K562 (cell line): ENCODE measurements around the gene EXOSC9. TPM values are rescaled to one million over a fixed set of nuclear protein-coding genes. Genes with fewer than 3 reads are reported as not detected.

Experiments used
- CGGBP1 ChIP-seq: fragments of 250-450 bp; sonication (Bioruptor Pico); IDR thresholded peaks from 2 replicates; pipeline ENCODE4 v1.9.0; 2021; ENCODE audit warnings: mild to moderate bottlenecking
- CTCFL ChIP-seq: IDR thresholded peaks from 2 replicates; pipeline ENCODE4 v1.6.1; 2011; ENCODE audit warnings: borderline replicate concordance, low read depth, mild to moderate bottlenecking, moderate library complexity, low read length; ENCODE audit not compliant: insufficient read depth, poor library complexity, severe bottlenecking
- E2F3 ChIP-seq: fragments of 250-450 bp; sonication (Bioruptor Pico); IDR thresholded peaks from 2 replicates; pipeline ENCODE4 v1.4.0; 2020; ENCODE audit warnings: mild to moderate bottlenecking
- EHMT2 ChIP-seq: fragments of 450-650 bp; IDR thresholded peaks from 2 replicates; pipeline ENCODE4 v1.6.1; 2018; ENCODE audit warnings: antibody characterized with exemption
- ETS2 ChIP-seq: IDR thresholded peaks from 2 replicates; pipeline ENCODE4 v1.6.1; 2016; ENCODE audit warnings: borderline replicate concordance, missing genetic modification characterization, mild to moderate bottlenecking, moderate library complexity, missing compliant biosample characterization; ENCODE audit not compliant: poor library complexity, severe bottlenecking
- FOXK1 ChIP-seq: sonication (generic); formaldehyde crosslinking; IDR thresholded peaks from 2 replicates; pipeline ENCODE4 v1.8.0; 2022; ENCODE audit warnings: missing genetic modification reagents, mild to moderate bottlenecking, borderline replicate concordance
- LCOR ChIP-seq: sonication (generic); formaldehyde crosslinking; IDR thresholded peaks from 2 replicates; pipeline ENCODE4 v1.8.0; 2022; ENCODE audit warnings: mild to moderate bottlenecking, missing genetic modification reagents
- MTA1 ChIP-seq: fragments of 450-650 bp; IDR thresholded peaks from 2 replicates; pipeline ENCODE4 v1.6.1; 2017; ENCODE audit warnings: borderline replicate concordance
- NELFE ChIP-seq: IDR thresholded peaks from 2 replicates; pipeline ENCODE4 v1.6.1; 2011; ENCODE audit warnings: mild to moderate bottlenecking; ENCODE audit not compliant: insufficient read depth, insufficient read length
- RCOR1 ChIP-seq, 2 experiments: IDR thresholded peaks; 2 replicates each; pipeline ENCODE4 v1.6.1; 2012; ENCODE audit warnings: low read depth in 2 of 2, low read length in 2 of 2, borderline replicate concordance in 1 of 2, improper control_type of control experiment in 1 of 2
- SMARCC2 ChIP-seq: fragments of 450-650 bp; IDR thresholded peaks from 2 replicates; pipeline ENCODE4 v1.6.1; 2017; ENCODE audit warnings: antibody characterized with exemption, moderate library complexity, mild to moderate bottlenecking, low read depth
- SNRNP70 ChIP-seq: fragments of 200-400 bp; formaldehyde crosslinking; optimal IDR thresholded peaks from 2 replicates; pipeline ENCODE3; 2017; ENCODE audit warnings: low read depth, low read length
- SRSF1 ChIP-seq: fragments of 200-400 bp; formaldehyde crosslinking; IDR thresholded peaks from 2 replicates; pipeline ENCODE4 v1.6.1; 2017; ENCODE audit warnings: mild to moderate bottlenecking, low read depth, low read length, moderate library complexity
- SRSF3 ChIP-seq: fragments of 200-400 bp; formaldehyde crosslinking; IDR thresholded peaks from 2 replicates; pipeline ENCODE4 v1.6.1; 2016; ENCODE audit warnings: mild to moderate bottlenecking, low read length, moderate library complexity; ENCODE audit not compliant: insufficient read depth
- UBTF ChIP-seq, 2 experiments: IDR thresholded peaks; 2 replicates each; pipeline ENCODE4 v1.6.1; 2012; ENCODE audit warnings: improper control_type of control experiment in 2 of 2, low read depth in 2 of 2, low read length in 2 of 2, borderline replicate concordance in 1 of 2
- ZC3H4 ChIP-seq: sonication (generic); formaldehyde crosslinking; IDR thresholded peaks from 2 replicates; pipeline ENCODE4 v1.9.0; 2021; ENCODE audit warnings: missing genetic modification reagents, borderline replicate concordance
- ZC3H8 ChIP-seq: fragments of 450-650 bp; IDR thresholded peaks from 2 replicates; pipeline ENCODE4 v1.6.1; 2017
- ZNF140 ChIP-seq: fragments of 250-450 bp; sonication (Bioruptor Pico); IDR thresholded peaks from 2 replicates; pipeline ENCODE4 v1.8.0; 2021; ENCODE audit warnings: moderate library complexity, mild to moderate bottlenecking, inconsistent platforms
- ZNF408 ChIP-seq: fragments of 250-450 bp; sonication (Bioruptor Pico); IDR thresholded peaks from 2 replicates; pipeline ENCODE4 v1.4.0; 2020; ENCODE audit warnings: low read depth, mild to moderate bottlenecking, moderate library complexity
- ZNF766 ChIP-seq: fragments of 200-800 bp; sonication (Bioruptor generic); conservative IDR thresholded peaks from 2 replicates; pipeline ENCODE4 v1.6.1; 2016; ENCODE audit warnings: missing genetic modification characterization, missing compliant biosample characterization
- polyA plus RNA-seq, 8 experiments: library from polyadenylated mRNA; depleted of rRNA in 4 of 8; stranded (reverse) in 5 of 8; unstranded in 3 of 8; fragments of >200 nt; fragmentation: Nextera tagmentation in 2 of 8; fragmentation: Illumina TruSeq in 1 of 8; extraction: Ambion mirVana in 2 of 8; extraction: Trizol in 1 of 8; gene quantifications; 2 replicates each; pipeline versions ENCODE4 v1.2.1 to v1.2.3, GENCODE V29; 2011 to 2014; ENCODE audit warnings: inconsistent platforms in 1 of 8, missing spikeins in 1 of 8
- total RNA-seq, 7 experiments: library from RNA; depleted of rRNA in 6 of 7; stranded (reverse); fragments of >200 nt in 6 of 7; fragmentation: Illumina TruSeq in 2 of 7; extraction: Trizol in 2 of 7; gene quantifications; 2 replicates each; pipeline versions ENCODE4 v1.2.1 to v1.2.3, GENCODE V29; 2011 to 2021; ENCODE audit warnings: low replicate concordance in 1 of 7
- TF ChIP-seq, protein P1 (sequence below): fragments of 250-450 bp; sonication (Bioruptor Pico); IDR thresholded peaks from 2 replicates; pipeline ENCODE4 v1.8.0; 2022; ENCODE audit warnings: inconsistent platforms, mild to moderate bottlenecking, moderate library complexity, borderline replicate concordance
- TF ChIP-seq, protein P2 (sequence below): conservative IDR thresholded peaks from 2 replicates; pipeline ENCODE4 v1.6.1; 2011; ENCODE audit warnings: low read depth, mild to moderate bottlenecking, low read length; ENCODE audit not compliant: control insufficient read depth

EXOSC9 gene
- total and polyA plus RNA-seq, 9 of the 15 experiments (the other 6 are each of a cell fraction or from before 2014, with no cell fraction given) = 64.7 to 166 (median 115) TPM

DNA sequence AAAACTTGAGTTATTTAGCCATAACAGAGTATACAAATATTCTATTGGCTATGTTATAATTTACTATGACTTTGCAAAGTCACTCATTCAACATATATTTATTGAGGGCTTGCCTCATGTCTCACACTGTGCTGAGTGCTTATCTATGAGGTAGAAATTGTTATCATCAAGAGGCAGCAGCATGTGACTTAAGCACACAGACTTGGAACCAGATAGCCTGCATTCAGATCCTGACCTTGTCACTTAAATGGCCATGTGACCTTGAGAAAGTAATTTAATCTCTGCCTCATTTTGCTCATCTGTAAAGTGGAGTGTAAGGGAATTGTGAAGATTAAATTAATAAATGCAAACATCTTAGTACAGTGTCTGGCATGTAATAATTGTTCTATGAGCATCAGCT, 10.1 kb upstream of the EXOSC9 start (continued):
- TF ChIP-seq ZNF766 (CRISPR knock-in tag) = peak; percentile 80
- no peak for TF ChIP-seq ZNF140 (CRISPR knock-in tag)
- no peak for TF ChIP-seq ZC3H4 (CRISPR knock-in tag)
- TF ChIP-seq SRSF3 = no peak
- TF ChIP-seq NELFE = no peak
- TF ChIP-seq ZC3H8 = no peak
- TF ChIP-seq SRSF1 = no peak
- no peak for TF ChIP-seq ZNF408
- no peak for TF ChIP-seq E2F3 (CRISPR knock-in tag)
- 0 out of 4 replicates have a peak, but pooled peaks of 1 of the 2 experiments have one; percentile 9 for TF ChIP-seq UBTF (IDR thresholded peaks at IDR 0.05; ENCODE audit: borderline replicate concordance in 1 of 2, low read depth in 2 of 2, low read length in 2 of 2)
- TF ChIP-seq EHMT2 = no peak
- peak; percentile 75; the same call in 1 of the 2 replicates for TF ChIP-seq SMARCC2
- TF ChIP-seq CTCFL = no peak
- TF ChIP-seq, protein P1, sequence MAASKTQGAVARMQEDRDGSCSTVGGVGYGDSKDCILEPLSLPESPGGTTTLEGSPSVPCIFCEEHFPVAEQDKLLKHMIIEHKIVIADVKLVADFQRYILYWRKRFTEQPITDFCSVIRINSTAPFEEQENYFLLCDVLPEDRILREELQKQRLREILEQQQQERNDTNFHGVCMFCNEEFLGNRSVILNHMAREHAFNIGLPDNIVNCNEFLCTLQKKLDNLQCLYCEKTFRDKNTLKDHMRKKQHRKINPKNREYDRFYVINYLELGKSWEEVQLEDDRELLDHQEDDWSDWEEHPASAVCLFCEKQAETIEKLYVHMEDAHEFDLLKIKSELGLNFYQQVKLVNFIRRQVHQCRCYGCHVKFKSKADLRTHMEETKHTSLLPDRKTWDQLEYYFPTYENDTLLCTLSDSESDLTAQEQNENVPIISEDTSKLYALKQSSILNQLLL (CRISPR knock-in tag) = no peak
- no peak for TF ChIP-seq SNRNP70
- TF ChIP-seq ETS2 (tag) = no peak
- TF ChIP-seq CGGBP1 = no peak
- TF ChIP-seq RCOR1 (IDR thresholded peaks at IDR 0.05; ENCODE audit: borderline replicate concordance in 1 of 2, low read depth in 2 of 2, low read length in 2 of 2) = peak; percentile 35 to 96; a peak in 3 of 4 replicates
- 0 out of 2 replicates have a peak, but pooled peaks have one; percentile 60 for TF ChIP-seq LCOR
- TF ChIP-seq, protein P2, sequence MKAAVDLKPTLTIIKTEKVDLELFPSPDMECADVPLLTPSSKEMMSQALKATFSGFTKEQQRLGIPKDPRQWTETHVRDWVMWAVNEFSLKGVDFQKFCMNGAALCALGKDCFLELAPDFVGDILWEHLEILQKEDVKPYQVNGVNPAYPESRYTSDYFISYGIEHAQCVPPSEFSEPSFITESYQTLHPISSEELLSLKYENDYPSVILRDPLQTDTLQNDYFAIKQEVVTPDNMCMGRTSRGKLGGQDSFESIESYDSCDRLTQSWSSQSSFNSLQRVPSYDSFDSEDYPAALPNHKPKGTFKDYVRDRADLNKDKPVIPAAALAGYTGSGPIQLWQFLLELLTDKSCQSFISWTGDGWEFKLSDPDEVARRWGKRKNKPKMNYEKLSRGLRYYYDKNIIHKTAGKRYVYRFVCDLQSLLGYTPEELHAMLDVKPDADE = no peak
- no peak for TF ChIP-seq FOXK1 (CRISPR knock-in tag)
- TF ChIP-seq MTA1 = peak; percentile 78
